GM19043 (cell line): ENCODE results near the gene QRFPR.
"Not testable (repeated sequence)": the region's sequence is repeated elsewhere in the genome, so short reads cannot be mapped to it uniquely, and the experiment has no call there.

ENCODE experiments used
- ATAC-seq: cut with Tn5 transposase; IDR thresholded peaks from one replicate; pipeline ENCODE4 v1.9.1; 2021; ENCODE audit warnings: low read depth; ENCODE audit not compliant: unreplicated experiment

The QRFPR gene

DNA sequence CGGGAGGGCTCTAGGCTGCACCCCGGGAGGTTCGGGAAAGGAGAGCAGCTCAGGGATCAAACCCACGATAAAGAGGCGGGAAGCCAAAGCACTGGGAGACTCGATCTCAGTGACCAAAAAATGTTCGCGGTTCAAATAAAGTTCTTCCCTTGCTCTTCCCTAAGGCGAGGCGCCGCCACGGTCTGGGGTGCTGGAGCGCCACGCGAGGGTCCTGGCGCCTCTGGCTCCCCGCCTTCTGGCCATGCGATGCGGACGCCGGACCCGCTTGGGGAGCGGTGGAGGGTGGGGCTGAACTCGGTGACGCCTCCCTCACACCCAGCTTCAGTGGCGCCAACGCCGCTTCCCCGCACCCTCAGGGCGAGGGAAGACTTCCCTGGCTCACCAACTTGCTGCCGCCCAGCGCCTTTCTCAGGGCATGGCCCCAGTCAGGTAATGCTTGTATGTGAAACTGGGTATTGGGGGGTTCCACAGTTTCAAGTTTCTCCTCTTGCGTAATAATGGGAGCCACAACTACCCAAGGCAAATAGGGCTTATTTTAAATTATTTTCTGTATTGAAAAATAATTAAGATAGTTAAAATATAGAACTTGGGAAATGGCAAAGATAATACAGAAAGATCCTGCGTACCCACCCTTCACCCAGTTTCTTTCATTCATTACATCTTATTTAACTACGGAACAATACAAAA lies at the start of gene QRFPR:
Gene QRFPR (minus strand): TSS at position 243 of the 687 bp plus-strand sequence. CDS start 371 bp downstream, outside the sequence.
- no peak for ATAC-seq

GRCh38 chr4:121428721-121429120 lies 47.9 kb upstream of the QRFPR start:
- ATAC-seq, result no peak

GRCh38 chr4:121421594-121421993 lies 40.8 kb upstream of the QRFPR start:
- no peak for ATAC-seq

DNA sequence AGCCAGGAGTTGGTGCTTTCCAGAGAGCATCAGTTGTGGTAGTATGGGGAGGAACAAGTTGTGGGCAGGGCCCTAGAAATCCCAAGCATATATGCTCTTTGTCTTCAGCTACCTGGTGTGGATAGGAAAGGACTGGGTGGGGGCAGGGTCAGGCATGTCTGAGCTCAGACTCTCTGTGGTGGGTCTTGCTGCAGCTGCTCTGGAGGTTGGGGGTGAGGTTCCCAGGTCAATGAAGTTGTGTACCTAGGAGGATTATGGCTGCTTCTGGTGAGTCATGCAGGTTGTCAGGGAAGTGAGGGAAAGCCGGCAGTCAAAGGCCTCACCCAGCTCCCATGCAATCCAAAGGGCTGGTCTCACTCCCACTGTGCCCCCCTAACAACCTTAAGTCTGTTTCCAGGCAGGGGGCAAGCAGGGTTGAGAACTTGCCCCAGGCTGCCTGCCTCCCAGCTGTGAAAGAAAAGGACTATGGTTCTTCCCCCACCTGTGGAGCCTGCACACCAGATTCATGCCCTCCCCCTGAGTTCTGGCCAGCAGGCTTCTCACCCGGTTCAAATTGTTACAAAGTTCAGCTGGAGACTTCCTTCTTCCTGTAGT lies 30.4 kb upstream of the QRFPR start:
- no peak for ATAC-seq

GRCh38 chr4:121408567-121408966 lies 27.7 kb upstream of the QRFPR start:
- not testable (repeated sequence) for ATAC-seq

- no peak for ATAC-seq
Measured at GRCh38 chr4:121400632-121401031, 19.8 kb upstream of the QRFPR start.

DNA sequence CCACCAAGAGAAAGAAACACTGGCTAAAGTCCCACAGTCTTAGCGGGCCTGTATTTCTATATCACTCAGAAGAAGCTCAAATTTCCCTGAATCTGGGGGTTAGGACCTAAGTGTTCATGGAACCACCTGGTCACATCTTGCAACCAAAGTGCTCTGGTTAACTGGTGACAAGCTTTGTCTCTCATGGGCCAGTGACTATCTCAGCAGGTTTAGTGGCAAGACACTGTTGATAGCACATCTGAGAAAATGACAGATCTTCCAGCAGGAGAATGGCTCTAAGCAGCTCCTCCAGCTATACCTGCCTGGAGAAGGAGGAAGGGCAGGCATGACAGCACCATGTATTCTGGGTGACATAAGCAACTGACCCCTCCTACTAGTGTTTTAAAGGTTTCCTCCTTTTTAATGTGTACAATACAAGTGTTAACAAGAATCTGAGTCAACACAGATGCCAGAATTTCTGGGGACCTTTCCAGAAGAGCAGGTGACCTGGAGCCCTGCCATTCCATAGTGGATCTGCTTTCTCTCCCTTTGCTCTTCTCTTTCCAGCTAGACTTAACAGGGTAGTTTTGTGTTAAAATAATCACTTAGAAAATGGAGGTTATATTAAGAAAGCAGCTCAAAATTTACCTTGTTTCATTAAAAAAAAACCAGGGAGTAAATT lies 17.3 kb upstream of the QRFPR start:
- no peak for ATAC-seq

DNA sequence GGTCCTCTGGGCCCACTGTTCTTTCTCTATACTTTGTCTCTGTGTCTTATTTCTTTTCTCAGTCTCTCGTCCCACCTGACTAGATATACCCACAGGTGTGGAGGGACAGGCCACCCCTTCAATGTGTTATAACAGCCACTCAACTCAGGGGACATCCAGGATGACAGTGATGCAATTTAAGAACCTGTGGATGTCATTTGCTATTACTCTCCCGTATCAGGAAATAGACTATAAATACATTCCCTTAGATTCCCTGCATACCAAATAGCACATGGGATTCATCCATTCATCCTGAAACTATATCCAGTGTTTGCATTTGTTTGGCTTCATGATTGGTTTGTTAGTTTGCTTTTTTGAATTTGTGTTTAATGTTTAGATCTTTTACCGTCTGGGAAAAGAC lies 16.6 kb upstream of the QRFPR start:
- no peak for ATAC-seq

DNA sequence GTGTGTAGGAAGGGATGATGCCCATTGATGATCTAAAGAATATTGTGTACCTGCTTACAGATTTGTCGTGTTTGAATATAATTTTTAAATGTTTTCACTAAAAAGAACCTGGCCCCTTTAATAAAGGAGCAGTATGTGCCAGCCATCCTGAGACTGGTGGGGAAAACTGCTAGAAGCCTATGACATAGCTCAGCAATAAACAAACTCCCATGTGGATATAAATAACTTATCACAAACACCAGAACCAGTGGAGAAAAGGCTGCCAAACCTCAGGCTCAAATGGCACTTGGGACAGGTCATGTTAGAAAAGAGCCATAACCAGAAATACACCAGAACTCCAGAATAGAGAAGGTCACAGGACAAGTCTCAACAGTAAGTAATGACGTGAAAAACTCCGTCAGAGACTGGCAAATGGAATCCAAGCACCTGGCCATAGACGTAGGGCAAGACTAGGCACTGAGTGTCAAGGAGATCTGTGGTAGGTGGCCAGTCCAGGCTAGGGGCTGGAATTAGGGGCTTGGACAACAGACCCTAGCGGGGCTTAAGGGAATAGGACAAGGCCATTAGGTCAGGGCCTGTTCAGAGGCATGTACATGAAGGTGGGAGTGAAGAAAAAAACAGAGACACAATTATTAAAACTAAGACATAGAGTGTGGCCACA lies 11.7 kb upstream of the QRFPR start:
- ATAC-seq, result no peak

- ATAC-seq, result no peak
Measured at GRCh38 chr4:121390335-121390734, 9.5 kb upstream of the QRFPR start.

GRCh38 chr4:121379276-121379675 lies 1.5 kb downstream of the QRFPR start:
- no peak for ATAC-seq

DNA sequence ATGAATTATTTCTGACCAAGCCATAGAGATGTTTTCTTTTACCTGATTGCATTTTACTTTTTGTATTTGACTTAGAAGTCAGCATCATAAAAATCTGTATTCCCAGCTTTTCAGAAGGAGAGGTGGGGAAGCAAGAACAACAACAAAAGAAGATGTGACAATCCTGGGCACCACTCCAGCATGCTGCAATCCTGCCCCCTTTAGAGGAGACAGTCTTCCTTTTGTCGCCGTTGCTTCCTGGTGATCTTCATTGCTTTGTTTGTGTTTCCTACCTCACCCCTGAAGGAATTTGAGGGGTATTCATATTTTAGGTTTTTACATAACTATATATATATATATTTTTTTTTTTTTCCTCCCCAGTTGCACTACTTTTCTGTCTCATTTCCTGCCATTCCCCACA lies 3.7 kb downstream of the QRFPR start:
- no peak for ATAC-seq

DNA sequence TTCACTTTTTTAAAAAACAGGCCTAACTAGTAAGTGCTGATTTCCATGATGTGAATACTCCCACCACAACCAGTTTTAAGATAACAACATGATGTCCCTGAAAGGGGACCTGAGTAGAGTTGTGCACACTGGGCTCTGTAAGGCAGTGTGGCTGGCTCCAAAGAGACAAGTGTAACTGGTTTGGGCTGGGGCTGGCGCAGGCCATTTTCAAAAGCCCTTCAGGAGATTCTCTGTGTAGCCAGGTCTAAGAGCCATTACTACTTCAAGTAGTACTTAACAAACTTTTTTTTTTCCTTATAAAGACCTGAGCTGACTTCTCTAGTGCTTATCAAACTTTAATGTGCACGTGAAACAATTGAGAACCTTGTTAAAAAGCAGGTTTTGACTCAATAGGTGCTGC lies 4.3 kb downstream of the QRFPR start:
- ATAC-seq, result no peak

DNA sequence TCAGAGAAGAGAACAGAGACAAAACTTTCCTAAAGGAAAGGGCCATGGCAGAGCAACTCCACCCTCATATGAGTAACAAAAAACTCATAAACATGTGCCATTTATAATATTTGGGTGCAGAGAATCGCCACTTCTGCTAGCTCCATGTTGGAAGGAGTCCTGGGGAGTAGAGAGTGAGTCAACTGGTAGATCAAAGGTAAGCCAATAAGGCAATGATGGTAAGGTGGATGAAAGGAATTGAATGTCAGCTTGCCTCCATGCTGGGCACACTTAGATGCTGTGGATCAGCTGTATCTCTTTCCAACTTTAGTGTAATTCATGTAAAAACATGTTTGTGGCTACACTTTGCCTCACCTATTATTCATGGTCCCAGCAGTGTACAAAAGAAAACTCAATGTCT lies 4.7 kb downstream of the QRFPR start:
- no peak for ATAC-seq

- ATAC-seq, result no peak
Measured at GRCh38 chr4:121375262-121375661, 5.6 kb downstream of the QRFPR start.

- ATAC-seq, result no peak
Measured at GRCh38 chr4:121373841-121374240, 7.0 kb downstream of the QRFPR start.

DNA sequence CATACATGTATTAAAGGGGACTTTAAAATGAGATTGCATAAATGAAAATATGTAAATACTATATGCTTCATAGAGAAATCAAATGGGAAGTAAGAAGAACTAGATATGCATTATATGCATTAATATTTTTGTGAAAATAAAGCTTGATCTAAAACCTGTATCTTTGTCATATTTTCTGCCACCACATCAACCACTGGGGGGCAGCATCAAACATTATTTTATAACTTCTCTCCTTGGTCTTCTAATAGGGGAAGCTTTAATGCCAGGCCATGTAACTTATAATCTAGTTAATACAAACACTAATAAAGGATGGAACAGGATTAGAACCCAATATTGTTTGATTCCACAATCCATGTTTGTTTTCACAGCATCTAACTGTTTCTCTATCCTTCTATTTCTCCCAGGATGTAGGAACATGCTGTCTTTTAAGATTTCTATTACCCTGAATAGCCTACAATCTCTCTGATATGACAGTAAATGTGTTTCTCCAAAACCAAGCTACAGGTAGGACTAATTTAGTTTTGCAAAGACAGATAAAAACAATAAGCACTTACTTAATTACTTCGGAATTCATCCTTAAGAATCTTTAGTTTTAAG lies 10.0 kb downstream of the QRFPR start:
- no peak for ATAC-seq

DNA sequence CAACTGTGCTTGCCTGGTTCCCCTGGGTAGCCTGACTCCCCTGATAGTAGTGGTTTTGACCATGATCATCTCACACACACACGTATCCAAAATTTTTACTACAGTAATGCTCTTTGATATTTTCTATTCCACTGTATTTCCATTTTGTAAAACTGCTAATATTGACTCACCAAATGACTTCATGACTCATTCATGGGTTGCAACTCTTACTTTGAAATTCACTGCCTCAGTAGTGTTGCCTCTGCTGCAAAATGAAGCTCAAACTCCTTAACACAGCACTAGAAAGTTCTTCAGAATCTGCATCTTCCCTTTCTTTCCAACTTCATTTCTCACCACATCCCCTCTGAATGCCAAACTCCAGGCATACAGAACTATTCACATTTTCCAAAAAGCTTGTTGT lies 20.3 kb downstream of the QRFPR start:
- ATAC-seq, result no peak

DNA sequence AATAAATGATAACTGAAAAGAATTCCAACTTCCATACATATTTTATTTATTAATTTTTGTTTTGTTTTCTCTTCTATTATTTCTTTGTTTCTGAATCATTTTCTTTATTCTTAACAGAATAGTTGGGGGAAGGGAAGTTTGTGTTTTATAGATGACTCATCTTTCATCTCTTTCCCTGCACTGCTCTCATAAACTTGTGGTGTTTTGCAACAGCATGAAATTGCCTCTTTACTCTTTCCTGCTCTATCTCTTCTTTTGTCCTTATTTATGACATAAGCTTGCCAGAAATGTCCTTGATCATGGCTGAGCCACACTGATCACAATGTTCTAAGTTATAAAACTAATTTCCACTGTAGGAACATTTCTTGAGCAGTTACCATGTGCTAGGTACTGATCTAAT lies 22.3 kb downstream of the QRFPR start:
- ATAC-seq, result no peak

GRCh38 chr4:121353213-121353612 lies 27.6 kb downstream of the QRFPR start:
- ATAC-seq, result no peak

- ATAC-seq, result no peak
Measured at GRCh38 chr4:121344098-121344497, 36.7 kb downstream of the QRFPR start.
